ENCODE results near the gene ATG7.
"Not testable (repeated sequence)": the region's sequence is repeated elsewhere in the genome, so short reads cannot be mapped to it uniquely, and the experiment has no call there.

- TF ChIP-seq CTCF (conservative IDR thresholded peaks at IDR 0.05); EZH2 (IDR thresholded peaks at IDR 0.05; ENCODE audit: low read depth): not testable (repeated sequence)
Measured at GRCh38 chr3:11441346-11441745, 169.1 kb downstream of the ATG7 start.

Measured in PC-9 (cell line).